ENCODE results near the gene TMEM145. TPM values are rescaled to one million over a fixed set of nuclear protein-coding genes. Genes with fewer than 3 reads are reported as not detected.

Gene TMEM145
- total RNA-seq, 1 donor from 2014 or later, result 0.26 TPM

GRCh38 chr19:42295831-42296525, 17.1 kb upstream of the TMEM145 start:
- FAIRE-seq, result peak; percentile 50
- DNase-seq (ENCODE audit: low read depth), result peak; percentile 64
- H3K36me3 ChIP-seq (ENCODE audit: control insufficient read depth, insufficient read depth, low read length), result peaks cover 35% of the 10 kb centered on the region

GRCh38 chr19:42297039-42297438, 16.1 kb upstream of the TMEM145 start:
- Histone ChIP-seq H3K27me3 (ENCODE audit: control insufficient read depth, insufficient read depth, low read length) (no peaks in the 10 kb centered on the region), H3K36me3 (ENCODE audit: control insufficient read depth, insufficient read depth, low read length) (peaks cover 26% of the 10 kb centered on the region), H3K4me3 (ENCODE audit: low read depth, low read length) (no peak overlapping the region)
- DNase-seq (ENCODE audit: low read depth), result no peak
- TF ChIP-seq, protein P1, sequence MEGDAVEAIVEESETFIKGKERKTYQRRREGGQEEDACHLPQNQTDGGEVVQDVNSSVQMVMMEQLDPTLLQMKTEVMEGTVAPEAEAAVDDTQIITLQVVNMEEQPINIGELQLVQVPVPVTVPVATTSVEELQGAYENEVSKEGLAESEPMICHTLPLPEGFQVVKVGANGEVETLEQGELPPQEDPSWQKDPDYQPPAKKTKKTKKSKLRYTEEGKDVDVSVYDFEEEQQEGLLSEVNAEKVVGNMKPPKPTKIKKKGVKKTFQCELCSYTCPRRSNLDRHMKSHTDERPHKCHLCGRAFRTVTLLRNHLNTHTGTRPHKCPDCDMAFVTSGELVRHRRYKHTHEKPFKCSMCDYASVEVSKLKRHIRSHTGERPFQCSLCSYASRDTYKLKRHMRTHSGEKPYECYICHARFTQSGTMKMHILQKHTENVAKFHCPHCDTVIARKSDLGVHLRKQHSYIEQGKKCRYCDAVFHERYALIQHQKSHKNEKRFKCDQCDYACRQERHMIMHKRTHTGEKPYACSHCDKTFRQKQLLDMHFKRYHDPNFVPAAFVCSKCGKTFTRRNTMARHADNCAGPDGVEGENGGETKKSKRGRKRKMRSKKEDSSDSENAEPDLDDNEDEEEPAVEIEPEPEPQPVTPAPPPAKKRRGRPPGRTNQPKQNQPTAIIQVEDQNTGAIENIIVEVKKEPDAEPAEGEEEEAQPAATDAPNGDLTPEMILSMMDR (IDR thresholded peaks at IDR 0.05; ENCODE audit: insufficient read depth, low read length, severe bottlenecking), result no peak
- no peak for FAIRE-seq

More at GRCh38 chr19:42295831-42296525, 17.1 kb upstream of the TMEM145 start:
- TF ChIP-seq, protein P1 (IDR thresholded peaks at IDR 0.05; ENCODE audit: insufficient read depth, low read length, severe bottlenecking), result peak; percentile 95
- no peak overlapping the region for H3K4me3 ChIP-seq (ENCODE audit: low read depth, low read length)
- H3K27me3 ChIP-seq (ENCODE audit: control insufficient read depth, insufficient read depth, low read length), result no peaks in the 10 kb centered on the region

DNA sequence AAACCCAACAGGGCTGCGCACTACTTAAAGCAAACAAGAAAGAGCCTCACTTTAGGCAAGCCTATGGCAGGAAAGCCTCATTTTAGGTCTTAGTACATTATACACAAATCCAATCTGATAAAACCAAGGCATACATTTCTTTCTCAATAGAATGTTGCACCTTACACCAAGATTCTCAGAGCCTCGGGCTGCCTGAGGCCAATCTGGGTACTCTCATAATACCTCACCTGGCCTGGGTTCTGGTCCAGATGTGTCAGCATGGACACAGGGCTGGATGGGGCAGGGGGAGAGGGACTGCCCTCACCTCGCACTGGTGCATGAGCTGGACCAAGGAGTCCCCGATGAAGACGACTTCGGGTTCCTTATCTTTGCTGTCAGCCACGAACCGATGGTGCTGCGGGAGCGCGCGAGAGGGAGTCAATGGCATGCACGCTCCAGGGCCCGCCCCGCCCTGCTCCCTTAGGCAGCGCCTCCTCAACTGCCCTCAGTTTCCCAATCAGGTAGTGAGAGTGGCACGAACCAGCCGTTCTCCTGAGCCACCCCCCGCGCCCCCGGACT, 11.4 kb upstream of the TMEM145 start, which contains the start of gene PRR19:
Gene PRR19 (plus strand): TSS at position 487 of the 558 bp plus-strand sequence. CDS start 7,453 bp downstream, outside the sequence.
- TF ChIP-seq, protein P1 (IDR thresholded peaks at IDR 0.05; ENCODE audit: insufficient read depth, low read length, severe bottlenecking), result no peak

GRCh38 chr19:42303101-42303464, 10.0 kb upstream of the TMEM145 start:
- peak overlapping the region; percentile 64 for H3K4me3 ChIP-seq (ENCODE audit: low read depth, low read length)
- no peaks in the 10 kb centered on the region for H3K36me3 ChIP-seq (ENCODE audit: control insufficient read depth, insufficient read depth, low read length)
- H3K27me3 ChIP-seq (ENCODE audit: control insufficient read depth, insufficient read depth, low read length), result no peaks in the 10 kb centered on the region
- TF ChIP-seq, protein P1 (IDR thresholded peaks at IDR 0.05; ENCODE audit: insufficient read depth, low read length, severe bottlenecking), result no peak
- no peak for DNase-seq (ENCODE audit: low read depth)
- no peak for FAIRE-seq

More for the DNA sequence above, 11.4 kb upstream of the TMEM145 start, which contains the start of gene PRR19:
- Histone ChIP-seq H3K36me3 (ENCODE audit: control insufficient read depth, insufficient read depth, low read length) (peaks cover 3% of the 10 kb centered on the region), H3K27me3 (ENCODE audit: control insufficient read depth, insufficient read depth, low read length) (no peaks in the 10 kb centered on the region), H3K4me3 (ENCODE audit: low read depth, low read length) (peak within 1 kb of the TSS; percentile 64)
- no peak for FAIRE-seq
- DNase-seq (ENCODE audit: low read depth), result no peak

DNA sequence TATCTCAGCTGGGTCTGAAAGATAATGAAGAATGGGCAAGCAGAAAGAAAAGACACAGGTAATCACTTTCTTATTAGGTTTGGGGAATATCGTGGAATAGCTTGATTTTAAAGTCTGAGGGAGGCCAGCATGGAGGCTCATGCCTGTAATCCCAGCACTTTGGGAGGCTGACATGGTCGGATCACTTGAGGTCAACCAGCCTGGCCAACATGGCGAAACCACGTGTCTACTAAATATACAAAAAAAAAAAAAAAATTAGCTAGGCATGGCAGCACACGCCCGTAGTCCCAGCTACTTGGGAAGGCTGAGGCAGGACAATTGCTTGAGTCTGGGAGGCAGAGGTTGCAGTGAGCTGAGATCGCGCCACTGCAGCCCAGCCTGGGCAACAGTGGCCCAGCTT, 9.2 kb upstream of the TMEM145 start:
- Histone ChIP-seq H3K36me3 (ENCODE audit: control insufficient read depth, insufficient read depth, low read length) (no peaks in the 10 kb centered on the region), H3K27me3 (ENCODE audit: control insufficient read depth, insufficient read depth, low read length) (no peaks in the 10 kb centered on the region), H3K4me3 (ENCODE audit: low read depth, low read length) (no peak overlapping the region)
- peak; percentile 75 for FAIRE-seq
- TF ChIP-seq, protein P1 (IDR thresholded peaks at IDR 0.05; ENCODE audit: insufficient read depth, low read length, severe bottlenecking), result no peak
- no peak for DNase-seq (ENCODE audit: low read depth)

Measured in bronchial epithelial cell (primary cell).